Spleen (tissue), 11 donors: ENCODE results near the gene SIK3. TPM values are rescaled to one million over a fixed set of nuclear protein-coding genes. Genes with fewer than 3 reads are reported as not detected.

Experiments
- DNase-seq: peaks from one replicate; pipeline ENCODE4 v3.0.0-alpha.2; 2020
- H3K27ac ChIP-seq, 8 donors: fragments of 200-600 bp; sonication (generic) in 7 of 8; 1 replicate in 4 of 8; 2 replicates in 4 of 8; pipeline versions ENCODE4 v1.5.0 to v1.8.0; 2016 to 2021; ENCODE audit warnings: inconsistent platforms in 4 of 8, mild to moderate bottlenecking in 4 of 8, moderate library complexity in 1 of 8
- H3K27me3 ChIP-seq, 7 donors: fragments of 200-600 bp; sonication (generic) in 6 of 7; replicated peaks in 1 of 7; 1 replicate in 4 of 7; 2 replicates in 3 of 7; pipeline versions ENCODE4 v1.5.0 to v1.8.0; 2016 to 2021; ENCODE audit warnings: inconsistent platforms in 3 of 7, mild to moderate bottlenecking in 1 of 7
- H3K36me3 ChIP-seq, 6 donors: fragments of 200-600 bp; sonication (generic) in 5 of 6; 1 replicate in 4 of 6; 2 replicates in 2 of 6; pipeline versions ENCODE4 v1.5.0 to v1.8.0; 2016 to 2021; ENCODE audit warnings: inconsistent platforms in 2 of 6
- H3K4me1 ChIP-seq, 6 donors: fragments of 200-600 bp; sonication (generic) in 5 of 6; 1 replicate in 3 of 6; 2 replicates in 3 of 6; pipeline versions ENCODE4 v1.5.0 to v1.8.0; 2016 to 2021; ENCODE audit warnings: inconsistent platforms in 3 of 6
- H3K4me3 ChIP-seq, 8 donors: fragments of 200-600 bp; sonication (generic) in 7 of 8; 1 replicate in 4 of 8; 2 replicates in 4 of 8; pipeline versions ENCODE4 v1.5.0 to v1.8.0; 2016 to 2021; ENCODE audit warnings: inconsistent platforms in 4 of 8, mild to moderate bottlenecking in 4 of 8, moderate library complexity in 2 of 8
- H3K9me3 ChIP-seq, 8 donors: fragments of 200-600 bp; sonication (generic) in 7 of 8; 1 replicate in 4 of 8; 2 replicates in 4 of 8; pipeline versions ENCODE4 v1.5.0 to v1.8.0; 2016 to 2021; ENCODE audit warnings: inconsistent platforms in 4 of 8
- POLR2A ChIP-seq, 3 donors: fragments of 450-650 bp; IDR thresholded peaks; one replicate each; pipeline ENCODE4 v1.5.1; 2017; ENCODE audit warnings: antibody characterized with exemption in 3 of 3, mild to moderate bottlenecking in 1 of 3
- POLR2AphosphoS5 ChIP-seq, 3 donors: sonication (generic); formaldehyde crosslinking; IDR thresholded peaks; one replicate each; pipeline ENCODE4 v1.5.1; 2017; ENCODE audit warnings: antibody characterized with exemption in 3 of 3
- WGBS, 5 donors: extraction: QIAGEN DNeasy Blood & Tissue Kit in 3 of 5; methylation state at CpG; one replicate each; pipeline versions ENCODE4 v1.1.5 to v1.1.7; 2013 to 2018; 5-methylcytosine and 5-hydroxymethylcytosine counted together
- intact Hi-C: fragments of 100-400 bp; cut with DNase I; formaldehyde crosslinking; loops from one replicate; pipeline ENCODE4 v1.15.0; 2023; ENCODE audit warnings: low total_unique reads
- polyA plus RNA-seq, 3 donors: library from polyadenylated mRNA; stranded (reverse); fragments of 200-250 nt; gene quantifications; one replicate each; pipeline ENCODE4 v1.2.1, GENCODE V29; 2013
- total RNA-seq, 7 donors: library from RNA; depleted of rRNA in 3 of 7; stranded (reverse); fragments of >200 nt in 3 of 7; fragmentation: NEBNext Ultra II Directional in 4 of 7; extraction: Animal tissue kit (Norgen Biotek cat#: 25700) in 4 of 7; gene quantifications; one replicate each; pipeline versions ENCODE4 v1.1.0 to v1.2.1, GENCODE V29; 2016 to 2021
- TF ChIP-seq, protein P1 (sequence below), 11 experiments: fragments of 200-600 bp in 7 of 11; fragments of 450-650 bp in 4 of 11; sonication (generic) in 4 of 11; IDR thresholded peaks in 8 of 11; conservative IDR thresholded peaks in 3 of 11; 1 replicate in 7 of 11; 2 replicates in 4 of 11; pipeline versions ENCODE4 v1.4.0 to v1.8.0; 2016 to 2021; ENCODE audit warnings: antibody characterized with exemption in 11 of 11, inconsistent platforms in 4 of 11, mild to moderate bottlenecking in 1 of 11
- donor health status: healthy with polysubstance abuse.
- donor health status: DM: no; HTN: no; CAD: no; lungs with moderate emphysema.
- donor health status: DM: no; HTN: no; CAD: no.
- donor health status: Bipolar disorder and iron deficiency.
- donor health status: healthy.
- donor health status: DM: no; HTN: no; CAD: no.
- donor health status: DM: yes; HTN: yes; CAD: no.

Gene SIK3
- total and polyA plus RNA-seq, 10 donors, result 7.8 to 112 (median 67.6) TPM

DNA sequence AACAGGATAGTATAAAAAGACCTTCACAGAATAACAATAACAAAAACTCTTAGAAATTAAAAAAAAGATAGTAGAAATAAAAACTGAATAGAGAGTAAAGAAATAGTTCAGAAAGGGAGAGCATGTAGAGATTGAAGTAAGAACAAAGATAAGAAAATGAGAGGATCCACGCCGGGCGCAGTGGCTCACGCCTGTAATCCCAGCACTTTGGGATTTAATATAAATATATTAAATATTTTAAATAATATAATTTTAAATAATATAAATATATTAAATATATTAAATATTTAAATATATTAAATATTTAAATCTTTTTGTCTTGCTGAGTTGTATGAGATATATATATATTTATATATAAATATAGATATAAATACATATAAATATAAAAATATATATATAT is 286.1 kb downstream of the SIK3 start:
- intact Hi-C loops, result no loop called here
- no peak overlapping the region for H3K4me3 ChIP-seq
- H3K27me3 ChIP-seq, result no peaks in the 10 kb centered on the region
- TF ChIP-seq, protein P1, sequence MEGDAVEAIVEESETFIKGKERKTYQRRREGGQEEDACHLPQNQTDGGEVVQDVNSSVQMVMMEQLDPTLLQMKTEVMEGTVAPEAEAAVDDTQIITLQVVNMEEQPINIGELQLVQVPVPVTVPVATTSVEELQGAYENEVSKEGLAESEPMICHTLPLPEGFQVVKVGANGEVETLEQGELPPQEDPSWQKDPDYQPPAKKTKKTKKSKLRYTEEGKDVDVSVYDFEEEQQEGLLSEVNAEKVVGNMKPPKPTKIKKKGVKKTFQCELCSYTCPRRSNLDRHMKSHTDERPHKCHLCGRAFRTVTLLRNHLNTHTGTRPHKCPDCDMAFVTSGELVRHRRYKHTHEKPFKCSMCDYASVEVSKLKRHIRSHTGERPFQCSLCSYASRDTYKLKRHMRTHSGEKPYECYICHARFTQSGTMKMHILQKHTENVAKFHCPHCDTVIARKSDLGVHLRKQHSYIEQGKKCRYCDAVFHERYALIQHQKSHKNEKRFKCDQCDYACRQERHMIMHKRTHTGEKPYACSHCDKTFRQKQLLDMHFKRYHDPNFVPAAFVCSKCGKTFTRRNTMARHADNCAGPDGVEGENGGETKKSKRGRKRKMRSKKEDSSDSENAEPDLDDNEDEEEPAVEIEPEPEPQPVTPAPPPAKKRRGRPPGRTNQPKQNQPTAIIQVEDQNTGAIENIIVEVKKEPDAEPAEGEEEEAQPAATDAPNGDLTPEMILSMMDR (IDR thresholded peaks at IDR 0.05 in 8 of 11, conservative IDR thresholded peaks at IDR 0.05 in 3 of 11), result no peak
- no peak for TF ChIP-seq POLR2A (IDR thresholded peaks at IDR 0.05)
- TF ChIP-seq POLR2AphosphoS5 (IDR thresholded peaks at IDR 0.05), result no peak
- no peak for DNase-seq
- no peaks in the 10 kb centered on the region for H3K4me1 ChIP-seq
- H3K27ac ChIP-seq, result no peak overlapping the region
- WGBS, 5 donors, result 84 to 97% (median 94%) methylated on average over 4 of the region's 4 CpGs
- no peaks in the 10 kb centered on the region for H3K9me3 ChIP-seq
- H3K36me3 ChIP-seq, result no peaks in the 10 kb centered on the region

GRCh38 chr11:116811194-116811593 is 287.0 kb downstream of the SIK3 start:
- 81 to 93% (median 85%) methylated on average over 3 of the region's 3 CpGs for WGBS, 5 donors
- no peaks in the 10 kb centered on the region for H3K36me3 ChIP-seq
- intact Hi-C loops, result no loop called here
- H3K27me3 ChIP-seq, result no peaks in the 10 kb centered on the region
- H3K27ac ChIP-seq, result no peak overlapping the region
- H3K9me3 ChIP-seq, result no peaks in the 10 kb centered on the region
- no peaks in the 10 kb centered on the region for H3K4me1 ChIP-seq
- H3K4me3 ChIP-seq, result no peak overlapping the region
- no peak for DNase-seq
- no peak for TF ChIP-seq POLR2A (IDR thresholded peaks at IDR 0.05)
- no peak for TF ChIP-seq POLR2AphosphoS5 (IDR thresholded peaks at IDR 0.05)
- TF ChIP-seq, protein P1 (IDR thresholded peaks at IDR 0.05 in 8 of 11, conservative IDR thresholded peaks at IDR 0.05 in 3 of 11), result no peak

GRCh38 chr11:116808262-116809175 is 289.7 kb downstream of the SIK3 start:
- H3K27ac ChIP-seq, result no peak overlapping the region
- TF ChIP-seq, protein P1 (IDR thresholded peaks at IDR 0.05 in 8 of 11, conservative IDR thresholded peaks at IDR 0.05 in 3 of 11), result no peak
- no peak for TF ChIP-seq POLR2AphosphoS5 (IDR thresholded peaks at IDR 0.05)
- no peak for TF ChIP-seq POLR2A (IDR thresholded peaks at IDR 0.05)
- H3K4me1 ChIP-seq, result no peaks in the 10 kb centered on the region
- 81 to 88% (median 86%) methylated on average over 14 of the region's 14 CpGs for WGBS, 5 donors
- DNase-seq, result no peak
- no peaks in the 10 kb centered on the region for H3K9me3 ChIP-seq
- H3K36me3 ChIP-seq, result no peaks in the 10 kb centered on the region
- H3K27me3 ChIP-seq, result no peaks in the 10 kb centered on the region
- H3K4me3 ChIP-seq, result no peak overlapping the region
- intact Hi-C loops, result no loop called here

DNA sequence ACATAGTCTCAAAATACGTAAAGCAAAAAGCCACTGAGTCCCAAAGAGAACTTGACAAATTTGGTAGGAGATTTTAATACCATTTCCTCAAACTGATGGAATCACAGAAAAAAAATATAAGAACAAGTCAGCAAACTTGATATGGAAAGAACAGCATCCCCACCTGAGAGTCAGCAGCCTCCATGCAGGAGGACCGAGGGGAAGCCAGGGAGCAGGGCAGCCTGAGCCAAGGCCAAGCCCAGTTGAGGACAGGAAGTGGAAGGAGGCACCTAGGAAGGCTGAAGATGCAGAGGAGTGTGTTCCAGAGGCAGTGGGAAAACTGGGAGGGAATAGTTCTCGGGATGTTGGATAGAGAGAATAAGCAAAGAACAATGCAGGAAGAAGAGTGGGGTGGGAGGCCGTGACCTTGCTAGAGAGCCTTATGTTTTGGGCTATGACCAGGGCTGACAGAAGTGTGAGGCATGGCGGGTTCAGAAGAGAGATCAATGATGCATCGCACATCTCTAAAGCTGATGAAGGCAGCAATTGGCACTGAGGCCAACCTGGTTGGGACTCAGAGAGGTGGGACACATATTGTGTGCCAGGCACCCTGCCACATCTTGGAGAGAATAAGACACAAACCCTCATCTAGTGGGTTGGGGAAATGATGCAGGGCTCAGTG is 290.5 kb downstream of the SIK3 start:
- H3K27me3 ChIP-seq, result no peaks in the 10 kb centered on the region
- no peak overlapping the region for H3K27ac ChIP-seq
- no peaks in the 10 kb centered on the region for H3K4me1 ChIP-seq
- intact Hi-C loops, result no loop called here
- no peak for DNase-seq
- 85 to 93% (median 87%) methylated on average over 6 of the region's 6 CpGs for WGBS, 5 donors
- H3K9me3 ChIP-seq, result no peaks in the 10 kb centered on the region
- TF ChIP-seq, protein P1 (IDR thresholded peaks at IDR 0.05 in 8 of 11, conservative IDR thresholded peaks at IDR 0.05 in 3 of 11), result no peak
- TF ChIP-seq POLR2A (IDR thresholded peaks at IDR 0.05) (no peak), POLR2AphosphoS5 (IDR thresholded peaks at IDR 0.05) (no peak)
- no peak overlapping the region for H3K4me3 ChIP-seq
- H3K36me3 ChIP-seq, result no peaks in the 10 kb centered on the region
